Measurements from ENCODE around the gene SDR42E1.

- TF ChIP-seq, protein P1, sequence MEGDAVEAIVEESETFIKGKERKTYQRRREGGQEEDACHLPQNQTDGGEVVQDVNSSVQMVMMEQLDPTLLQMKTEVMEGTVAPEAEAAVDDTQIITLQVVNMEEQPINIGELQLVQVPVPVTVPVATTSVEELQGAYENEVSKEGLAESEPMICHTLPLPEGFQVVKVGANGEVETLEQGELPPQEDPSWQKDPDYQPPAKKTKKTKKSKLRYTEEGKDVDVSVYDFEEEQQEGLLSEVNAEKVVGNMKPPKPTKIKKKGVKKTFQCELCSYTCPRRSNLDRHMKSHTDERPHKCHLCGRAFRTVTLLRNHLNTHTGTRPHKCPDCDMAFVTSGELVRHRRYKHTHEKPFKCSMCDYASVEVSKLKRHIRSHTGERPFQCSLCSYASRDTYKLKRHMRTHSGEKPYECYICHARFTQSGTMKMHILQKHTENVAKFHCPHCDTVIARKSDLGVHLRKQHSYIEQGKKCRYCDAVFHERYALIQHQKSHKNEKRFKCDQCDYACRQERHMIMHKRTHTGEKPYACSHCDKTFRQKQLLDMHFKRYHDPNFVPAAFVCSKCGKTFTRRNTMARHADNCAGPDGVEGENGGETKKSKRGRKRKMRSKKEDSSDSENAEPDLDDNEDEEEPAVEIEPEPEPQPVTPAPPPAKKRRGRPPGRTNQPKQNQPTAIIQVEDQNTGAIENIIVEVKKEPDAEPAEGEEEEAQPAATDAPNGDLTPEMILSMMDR (IDR thresholded peaks at IDR 0.05; ENCODE audit: low read length) = no peak
- no peak for TF ChIP-seq EZH2 (optimal IDR thresholded peaks at IDR 0.05; ENCODE audit: low read depth, low read length)
Measured at GRCh38 chr16:82042846-82043245, 31.6 kb upstream of the SDR42E1 start.
